ENCODE measurements around the gene MLIP. TPM values are rescaled to one million over a fixed set of nuclear protein-coding genes. Genes with fewer than 3 reads are reported as not detected.

MLIP gene
- total RNA-seq, 6 experiments from 2014 or later = not detected

DNA sequence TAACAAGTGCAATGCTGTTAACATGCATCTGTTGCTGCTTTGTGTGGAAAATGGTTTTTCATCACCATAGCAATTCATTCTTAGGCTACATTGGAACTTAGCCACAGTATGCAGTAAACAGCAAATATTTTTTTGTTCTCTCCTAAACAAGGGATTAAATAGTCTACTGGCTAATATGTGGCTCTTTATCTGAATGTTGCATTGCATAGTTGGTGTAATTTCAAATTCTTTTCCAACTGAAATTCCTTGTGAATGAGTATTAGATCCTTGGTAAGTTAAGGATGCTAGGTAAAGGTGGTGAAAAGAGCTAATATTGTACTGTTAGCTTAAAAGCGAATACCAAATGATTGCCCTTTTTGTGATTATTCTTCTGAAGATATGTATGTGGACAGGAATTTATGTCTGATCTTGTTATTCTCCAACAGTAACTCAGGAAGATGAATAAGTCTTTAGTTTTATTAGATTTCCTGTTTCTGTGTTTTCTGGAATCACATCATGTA is 958 bp downstream of the MLIP start:
- TF ChIP-seq, protein P1, sequence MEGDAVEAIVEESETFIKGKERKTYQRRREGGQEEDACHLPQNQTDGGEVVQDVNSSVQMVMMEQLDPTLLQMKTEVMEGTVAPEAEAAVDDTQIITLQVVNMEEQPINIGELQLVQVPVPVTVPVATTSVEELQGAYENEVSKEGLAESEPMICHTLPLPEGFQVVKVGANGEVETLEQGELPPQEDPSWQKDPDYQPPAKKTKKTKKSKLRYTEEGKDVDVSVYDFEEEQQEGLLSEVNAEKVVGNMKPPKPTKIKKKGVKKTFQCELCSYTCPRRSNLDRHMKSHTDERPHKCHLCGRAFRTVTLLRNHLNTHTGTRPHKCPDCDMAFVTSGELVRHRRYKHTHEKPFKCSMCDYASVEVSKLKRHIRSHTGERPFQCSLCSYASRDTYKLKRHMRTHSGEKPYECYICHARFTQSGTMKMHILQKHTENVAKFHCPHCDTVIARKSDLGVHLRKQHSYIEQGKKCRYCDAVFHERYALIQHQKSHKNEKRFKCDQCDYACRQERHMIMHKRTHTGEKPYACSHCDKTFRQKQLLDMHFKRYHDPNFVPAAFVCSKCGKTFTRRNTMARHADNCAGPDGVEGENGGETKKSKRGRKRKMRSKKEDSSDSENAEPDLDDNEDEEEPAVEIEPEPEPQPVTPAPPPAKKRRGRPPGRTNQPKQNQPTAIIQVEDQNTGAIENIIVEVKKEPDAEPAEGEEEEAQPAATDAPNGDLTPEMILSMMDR (IDR thresholded peaks at IDR 0.05) = no peak
- Mint-ChIP-seq H3K9me3 (no peaks in the 10 kb centered on the region), H3K27me3 (ENCODE audit: insufficient read depth) (no peaks in the 10 kb centered on the region), H3K36me3 (ENCODE audit: low read depth) (no peaks in the 10 kb centered on the region), H3K27ac (no peak overlapping the region), H3K4me1 (ENCODE audit: low read depth) (no peaks in the 10 kb centered on the region), H3K4me3 (no peak overlapping the region)
- no peak for DNase-seq

DNA sequence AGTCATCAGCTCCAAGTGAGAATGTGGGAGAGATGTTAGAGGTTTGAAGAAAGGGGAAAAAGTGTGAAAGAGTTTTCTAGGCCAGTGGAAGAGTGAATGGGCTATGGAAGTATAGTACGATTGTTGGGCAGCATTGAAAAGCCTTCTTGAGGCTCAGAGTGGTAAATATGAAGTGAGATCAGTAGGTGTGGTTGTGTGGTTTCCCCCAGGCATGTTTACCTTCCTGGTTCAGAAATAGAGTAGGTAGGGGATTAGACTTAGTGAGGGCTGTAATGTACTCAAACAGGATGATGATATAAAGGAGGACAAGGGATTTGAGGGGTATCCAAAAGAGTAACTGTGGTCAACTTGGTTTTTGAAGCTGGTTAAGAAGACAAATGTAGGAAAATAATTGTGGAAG is 3.7 kb downstream of the MLIP start:
- no peak overlapping the region for H3K4me3 Mint-ChIP-seq
- H3K27me3 Mint-ChIP-seq (ENCODE audit: insufficient read depth) = no peaks in the 10 kb centered on the region; the same call in 1 of the 2 replicates

DNA sequence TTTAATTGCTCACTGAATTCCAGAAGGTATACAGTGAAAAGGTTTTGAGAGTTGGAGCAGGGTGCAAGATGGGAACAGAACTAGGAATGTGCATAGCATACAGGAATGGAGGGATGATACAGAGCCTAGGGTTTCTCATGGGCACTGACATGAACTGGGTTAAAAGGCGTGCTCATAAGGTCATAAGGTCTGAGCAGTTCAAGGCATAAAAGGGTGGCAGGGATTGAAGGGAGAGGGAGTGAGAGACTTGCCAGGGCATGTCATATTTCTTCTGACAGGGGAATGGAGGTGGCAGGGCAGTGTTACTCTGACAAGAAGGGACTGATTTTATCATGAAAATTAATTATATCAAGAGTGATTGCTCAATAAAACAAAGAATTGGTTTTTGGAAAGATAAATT is 4.7 kb downstream of the MLIP start:
- Mint-ChIP-seq H3K4me3 (no peak overlapping the region), H3K4me1 (ENCODE audit: low read depth) (no peaks in the 10 kb centered on the region), H3K36me3 (ENCODE audit: low read depth) (no peaks in the 10 kb centered on the region), H3K27ac (no peak overlapping the region), H3K9me3 (no peaks in the 10 kb centered on the region), H3K27me3 (ENCODE audit: insufficient read depth) (no peaks in the 10 kb centered on the region; the same call in 1 of the 2 replicates)
- no peak for DNase-seq
- TF ChIP-seq, protein P1 (IDR thresholded peaks at IDR 0.05) = no peak

More for the DNA sequence above, 3.7 kb downstream of the MLIP start:
- no peaks in the 10 kb centered on the region for H3K9me3 Mint-ChIP-seq
- H3K4me1 Mint-ChIP-seq (ENCODE audit: low read depth) = no peaks in the 10 kb centered on the region
- no peak overlapping the region for H3K27ac Mint-ChIP-seq
- DNase-seq = no peak
- no peaks in the 10 kb centered on the region for H3K36me3 Mint-ChIP-seq (ENCODE audit: low read depth)
- TF ChIP-seq, protein P1 (IDR thresholded peaks at IDR 0.05) = no peak

DNA sequence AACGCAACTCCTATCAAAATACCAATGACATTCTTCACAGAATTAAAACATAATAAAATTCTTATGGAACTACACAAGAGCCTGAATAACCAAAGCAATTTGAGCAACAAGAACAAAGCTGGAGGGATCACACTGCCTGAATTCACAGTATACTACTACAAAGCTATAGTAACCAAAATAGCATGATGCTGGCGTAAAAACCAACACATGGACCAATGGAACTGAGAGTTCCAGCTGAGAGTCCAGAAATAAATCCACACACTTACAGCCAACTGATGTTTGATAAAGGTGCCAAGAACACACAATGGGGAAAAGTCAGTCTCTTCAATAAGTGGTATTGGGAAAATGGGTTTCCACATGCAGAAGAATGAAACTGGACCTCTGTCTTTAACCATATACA is 6.9 kb downstream of the MLIP start:
- no peaks in the 10 kb centered on the region for H3K36me3 Mint-ChIP-seq (ENCODE audit: low read depth)
- TF ChIP-seq, protein P1 (IDR thresholded peaks at IDR 0.05) = no peak

DNA sequence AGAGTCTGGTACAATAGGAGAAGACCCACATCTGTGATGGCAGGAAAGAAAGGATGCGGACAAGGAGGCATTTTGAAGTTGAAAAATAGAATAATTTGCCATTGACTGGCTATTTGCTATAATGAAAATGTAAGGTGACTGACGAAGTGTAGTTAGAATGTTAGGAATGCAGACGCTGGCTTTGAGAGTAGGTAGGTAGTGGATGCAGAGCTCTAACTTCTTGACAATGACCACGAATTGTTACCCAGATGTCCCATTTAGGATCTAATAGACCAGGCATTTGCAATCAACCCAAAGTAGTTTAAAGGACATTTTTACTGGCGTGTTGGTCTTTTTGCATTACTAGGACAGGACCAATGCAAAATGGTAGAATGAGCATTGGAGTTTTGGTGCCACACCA is 14.2 kb downstream of the MLIP start:
- Mint-ChIP-seq H3K9me3 (no peaks in the 10 kb centered on the region), H3K4me1 (ENCODE audit: low read depth) (no peaks in the 10 kb centered on the region), H3K4me3 (no peak overlapping the region), H3K27ac (no peak overlapping the region), H3K36me3 (ENCODE audit: low read depth) (no peaks in the 10 kb centered on the region), H3K27me3 (ENCODE audit: insufficient read depth) (no peaks in the 10 kb centered on the region; the same call in 1 of the 2 replicates)
- DNase-seq = no peak
- TF ChIP-seq, protein P1 (IDR thresholded peaks at IDR 0.05) = no peak

More for the DNA sequence above, 6.9 kb downstream of the MLIP start:
- H3K4me1 Mint-ChIP-seq (ENCODE audit: low read depth) = no peaks in the 10 kb centered on the region
- H3K9me3 Mint-ChIP-seq = no peaks in the 10 kb centered on the region
- DNase-seq = no peak
- H3K27me3 Mint-ChIP-seq (ENCODE audit: insufficient read depth) = no peaks in the 10 kb centered on the region; the same call in 1 of the 2 replicates
- no peak overlapping the region for H3K4me3 Mint-ChIP-seq
- H3K27ac Mint-ChIP-seq = no peak overlapping the region

DNA sequence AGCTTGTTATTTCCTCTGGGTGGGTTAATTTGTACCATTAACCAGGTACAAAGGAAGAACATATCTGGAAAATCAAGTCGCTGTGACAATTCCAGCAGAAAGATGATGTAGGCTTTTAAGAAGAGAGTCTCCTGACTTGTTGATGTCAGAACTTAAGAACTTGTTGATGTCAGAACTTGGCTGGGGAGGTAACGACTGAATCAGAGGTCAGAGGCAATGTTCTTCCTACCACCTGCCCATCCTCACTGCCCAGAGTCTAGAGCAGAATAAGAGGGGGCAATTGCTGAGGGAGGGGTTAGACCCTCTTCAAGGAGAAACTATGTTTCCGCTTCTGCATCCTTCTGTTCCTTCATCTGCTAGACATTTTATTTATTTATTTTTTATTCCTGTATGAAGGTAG is 18.9 kb downstream of the MLIP start:
- Mint-ChIP-seq H3K4me3 (no peak overlapping the region), H3K27ac (no peak overlapping the region), H3K27me3 (ENCODE audit: insufficient read depth) (no peaks in the 10 kb centered on the region; the same call in 1 of the 2 replicates), H3K9me3 (no peaks in the 10 kb centered on the region), H3K36me3 (ENCODE audit: low read depth) (no peaks in the 10 kb centered on the region), H3K4me1 (ENCODE audit: low read depth) (no peaks in the 10 kb centered on the region)
- no peak for DNase-seq
- TF ChIP-seq, protein P1 (IDR thresholded peaks at IDR 0.05) = no peak
